ENCODE measurements around the gene ALK.
"Not testable (repeated sequence)": the region's sequence is repeated elsewhere in the genome, so short reads cannot be mapped to it uniquely, and the experiment has no call there.

Gene ALK

DNA sequence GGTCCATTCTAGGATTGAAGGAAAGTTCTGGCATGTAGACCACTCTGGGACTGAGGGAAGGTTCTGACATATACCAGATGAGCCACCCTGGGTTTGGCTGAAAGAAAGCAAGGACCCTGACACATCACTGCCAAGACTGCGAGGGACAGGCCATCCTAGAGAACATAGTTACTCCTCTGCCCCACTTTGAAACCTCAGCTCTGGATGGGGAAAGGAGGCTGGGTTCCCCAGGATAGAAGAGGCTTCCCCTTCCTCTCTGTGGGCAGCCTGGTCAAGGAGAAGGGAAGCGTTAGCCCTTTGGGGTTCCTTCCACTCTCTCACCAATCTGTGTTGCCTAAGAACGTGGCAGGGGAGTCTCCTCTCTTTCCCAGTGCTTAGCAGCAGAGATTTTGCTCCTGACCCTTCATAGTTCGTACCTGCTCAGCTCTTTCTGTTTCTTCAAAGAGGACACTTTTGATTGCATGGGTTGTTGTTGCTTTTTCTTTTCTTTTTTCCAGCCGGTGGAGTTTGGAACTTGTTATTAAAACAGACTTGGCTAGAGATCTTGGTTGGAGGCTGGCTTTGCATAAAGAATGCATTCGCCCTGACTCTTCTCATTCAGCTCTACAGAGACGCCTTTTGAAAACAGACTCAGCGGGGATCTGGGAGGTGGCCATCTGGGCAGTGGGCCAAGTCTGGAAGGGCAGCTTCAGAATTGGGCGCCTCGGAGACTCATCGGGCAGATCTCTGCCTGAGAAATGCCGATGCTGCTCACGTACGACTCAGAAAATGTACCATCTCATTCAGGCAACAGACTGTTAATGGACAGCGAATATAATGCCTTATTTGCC, 640.1 kb downstream of the ALK start:
- no peak for DNase-seq (ENCODE audit: low read depth in 2 of 2)

DNA sequence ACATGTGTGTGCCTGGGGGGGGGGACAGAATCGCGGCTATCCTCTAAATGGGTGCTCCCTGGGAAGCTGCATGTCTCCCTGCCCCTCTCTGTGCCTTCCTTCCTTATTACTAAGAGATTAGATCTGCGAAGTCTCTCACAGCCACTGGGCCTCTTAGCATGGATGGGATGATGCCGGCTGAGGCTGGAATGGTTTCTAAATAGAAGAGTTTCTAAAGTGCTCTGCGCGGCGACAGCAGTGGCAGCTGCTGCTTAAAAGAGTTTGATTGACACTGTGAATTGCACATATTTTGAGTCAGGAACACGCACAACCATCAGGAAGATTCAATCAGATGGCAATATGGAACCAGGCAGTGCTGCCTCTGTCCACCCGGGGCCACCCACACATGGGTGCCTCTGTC, 642.4 kb downstream of the ALK start:
- DNase-seq (ENCODE audit: low read depth in 2 of 2), result no peak

GRCh38 chr2:29276151-29276550, 645.2 kb downstream of the ALK start:
- DNase-seq (ENCODE audit: low read depth in 2 of 2), result no peak

GRCh38 chr2:29275186-29275585, 646.2 kb downstream of the ALK start:
- DNase-seq (ENCODE audit: low read depth in 2 of 2), result no peak

- DNase-seq (ENCODE audit: low read depth in 2 of 2), result no peak
Measured at GRCh38 chr2:29273685-29274611, 647.4 kb downstream of the ALK start.

DNA sequence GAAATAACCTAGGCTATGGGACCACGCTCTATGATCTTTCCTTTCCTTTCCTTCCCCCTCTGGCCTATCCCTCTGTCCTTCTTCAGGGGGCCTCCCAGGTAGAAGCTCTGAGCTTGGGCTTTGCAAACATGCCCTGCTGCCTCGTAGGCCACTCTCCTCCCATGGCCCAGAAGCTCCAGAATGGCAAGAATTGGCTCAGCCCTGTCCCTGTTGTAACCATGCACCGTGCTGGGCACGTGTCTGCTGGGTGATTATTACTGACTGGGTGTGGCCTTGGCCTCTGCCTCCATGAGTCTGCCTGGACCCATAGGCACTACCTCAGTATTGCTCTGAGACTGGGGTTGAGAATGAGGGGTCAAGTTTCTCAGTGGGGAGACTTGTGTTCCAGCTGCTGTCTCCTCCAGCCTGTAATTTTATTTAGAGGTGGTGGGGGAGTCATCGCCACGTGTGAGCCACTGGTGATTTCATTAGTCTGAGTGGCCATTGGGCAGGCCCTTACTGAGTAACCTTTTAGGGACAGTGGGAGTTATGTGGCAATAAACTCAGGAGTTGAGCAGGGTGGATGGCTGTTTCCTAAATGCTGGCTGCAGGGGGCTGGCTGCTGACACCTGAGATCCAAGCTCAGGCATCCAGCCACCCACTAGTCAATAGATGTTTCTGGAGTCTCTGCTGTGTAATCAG, 648.2 kb downstream of the ALK start:
- no peak for DNase-seq (ENCODE audit: low read depth in 2 of 2)

DNA sequence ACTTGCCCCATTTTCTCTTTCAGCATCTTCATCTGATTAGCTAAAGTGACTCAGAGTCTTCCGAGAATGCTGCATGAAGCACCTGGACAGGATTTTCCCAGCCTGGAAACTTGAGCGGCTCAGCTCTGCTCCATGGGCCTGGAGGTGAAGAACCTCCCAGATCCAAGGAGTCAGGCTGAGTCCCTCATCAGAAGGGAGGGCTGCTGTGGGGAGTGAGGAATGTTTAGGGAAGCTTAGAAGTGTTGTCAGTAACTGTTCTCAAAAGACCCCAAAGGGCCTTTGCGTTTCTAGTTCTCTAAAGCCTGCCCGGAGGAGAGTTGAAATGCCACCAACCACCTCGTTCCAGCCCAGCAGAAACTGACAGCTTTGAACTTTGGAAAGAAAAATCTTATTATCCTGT, 649.1 kb downstream of the ALK start:
- no peak for DNase-seq (ENCODE audit: low read depth in 2 of 2)

DNA sequence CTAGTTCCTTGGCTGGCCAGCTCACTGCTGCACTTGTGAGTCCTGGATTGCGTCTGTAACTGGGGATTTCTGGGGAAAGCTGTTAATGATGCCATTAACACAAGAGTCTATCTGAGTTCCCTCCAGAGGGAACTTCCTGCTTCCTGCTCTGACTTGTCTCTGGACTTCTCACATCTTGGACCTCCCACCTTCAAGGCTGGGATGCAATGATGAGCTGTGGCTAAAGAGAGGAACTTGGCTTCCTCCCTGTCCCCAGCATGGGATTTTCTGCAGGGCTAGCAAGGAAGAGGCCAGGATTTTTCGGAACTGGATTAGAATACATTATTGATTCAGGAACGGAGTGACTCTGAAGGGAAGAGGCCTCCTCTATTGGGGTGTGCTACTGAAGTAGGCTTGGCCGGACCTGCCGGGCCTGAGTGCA, 650.7 kb downstream of the ALK start:
- DNase-seq (ENCODE audit: low read depth in 2 of 2), result no peak

DNA sequence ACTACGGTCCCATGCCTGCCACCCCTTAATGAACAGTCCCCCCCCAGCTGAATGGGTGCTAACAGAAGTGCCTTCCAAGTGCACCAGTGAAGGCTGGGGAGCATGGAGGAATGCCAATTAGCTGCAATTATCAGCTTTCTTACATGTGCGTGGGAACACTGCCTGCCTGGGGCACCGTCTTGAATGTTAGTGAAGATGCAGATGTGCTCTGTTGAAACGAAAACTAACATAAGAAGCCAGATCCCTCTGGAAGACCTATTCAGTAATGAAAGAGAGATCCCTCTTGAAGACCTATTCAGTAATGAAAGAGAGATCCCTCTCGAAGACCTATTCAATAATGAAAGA, 651.6 kb downstream of the ALK start:
- DNase-seq (ENCODE audit: low read depth in 2 of 2), result no peak

DNA sequence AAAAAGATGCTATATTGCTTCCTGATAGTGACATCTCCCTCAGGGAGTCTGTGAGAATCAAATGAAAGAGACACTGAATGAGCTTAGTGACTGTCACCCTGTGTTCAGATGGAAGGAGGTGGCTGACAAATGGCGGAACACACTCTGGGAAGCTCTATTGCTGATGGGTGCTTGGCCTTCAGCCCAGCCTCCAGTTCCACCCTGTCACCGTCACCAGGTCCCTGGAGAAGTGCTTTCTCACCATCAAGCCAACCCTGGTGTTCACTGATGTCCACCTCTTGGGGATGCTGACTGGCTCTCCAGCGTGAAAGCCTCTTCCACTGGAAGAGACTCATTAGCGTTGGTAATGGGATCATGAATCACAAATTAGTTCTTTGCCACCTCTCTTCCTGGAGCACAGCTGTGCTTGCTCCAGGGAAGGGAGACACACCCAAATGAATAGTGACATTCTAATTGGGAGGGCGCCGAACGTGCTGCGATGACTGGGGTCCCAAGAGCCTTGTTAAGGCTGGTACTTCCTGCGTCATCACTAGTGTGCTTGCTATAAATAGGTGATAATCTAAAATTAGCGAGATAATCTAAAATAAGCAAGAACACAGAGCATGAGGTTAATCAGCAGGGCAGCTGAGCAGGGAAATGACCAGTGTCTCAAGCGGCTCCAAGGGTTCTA, 652.2 kb downstream of the ALK start:
- no peak for DNase-seq (ENCODE audit: low read depth in 2 of 2)

- DNase-seq (ENCODE audit: low read depth in 2 of 2), result no peak
Measured at GRCh38 chr2:29267720-29268119, 653.7 kb downstream of the ALK start.

DNA sequence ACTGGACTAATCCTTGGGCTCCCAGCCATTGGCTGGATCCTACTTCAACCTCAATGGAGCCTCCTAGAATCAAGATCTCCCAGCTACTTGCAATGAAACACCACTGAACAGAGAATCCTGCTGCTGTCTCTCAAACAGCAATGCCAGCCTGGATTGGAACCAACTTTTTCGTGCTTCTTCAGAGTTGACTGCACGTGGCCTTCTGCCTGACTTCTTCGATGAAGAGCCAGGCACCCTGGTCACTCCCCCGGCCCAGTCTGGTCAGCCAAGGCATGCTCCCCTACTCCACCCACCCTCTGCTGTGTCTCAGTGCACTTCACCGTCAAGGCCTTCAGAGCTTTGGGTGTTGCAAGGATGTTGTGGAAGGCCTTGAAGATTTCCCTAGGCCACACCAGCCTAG, 657.5 kb downstream of the ALK start:
- no peak for DNase-seq (ENCODE audit: low read depth in 2 of 2)

GRCh38 chr2:29262681-29263260, 658.6 kb downstream of the ALK start:
- no peak for DNase-seq (ENCODE audit: low read depth in 2 of 2)

- no peak for DNase-seq (ENCODE audit: low read depth in 2 of 2)
Measured at GRCh38 chr2:29261003-29261402, 660.4 kb downstream of the ALK start.

DNA sequence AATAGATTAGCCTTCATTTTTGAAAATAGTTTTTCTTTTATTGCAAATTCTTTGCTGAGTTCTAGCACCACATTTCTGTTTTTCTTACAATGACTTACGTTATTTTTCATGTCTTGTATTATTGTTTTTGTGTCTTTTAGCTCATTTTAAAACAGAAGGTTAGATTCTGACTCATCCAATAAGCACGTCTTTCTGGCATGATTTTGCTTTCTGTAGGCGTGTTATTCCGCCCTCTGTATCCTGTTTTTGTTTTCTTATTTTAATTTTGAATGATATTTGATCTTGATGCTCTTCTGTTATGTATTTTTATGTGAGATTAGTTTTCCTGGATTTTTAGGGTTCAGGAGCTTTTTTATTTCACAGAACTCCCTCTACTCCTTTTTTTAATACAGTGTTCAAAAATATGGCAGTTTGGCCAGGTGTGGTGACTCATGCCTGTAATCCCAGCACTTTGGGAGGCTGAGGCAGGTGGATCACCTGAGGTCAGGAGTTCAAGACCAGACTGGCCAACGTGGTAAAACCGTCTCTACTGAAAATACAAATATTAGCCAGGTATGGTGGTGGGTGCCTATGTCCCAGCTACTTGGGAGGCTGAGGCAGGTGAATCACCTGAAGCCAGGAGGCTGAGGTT, 661.1 kb downstream of the ALK start:
- no peak for DNase-seq (ENCODE audit: low read depth in 2 of 2)

DNA sequence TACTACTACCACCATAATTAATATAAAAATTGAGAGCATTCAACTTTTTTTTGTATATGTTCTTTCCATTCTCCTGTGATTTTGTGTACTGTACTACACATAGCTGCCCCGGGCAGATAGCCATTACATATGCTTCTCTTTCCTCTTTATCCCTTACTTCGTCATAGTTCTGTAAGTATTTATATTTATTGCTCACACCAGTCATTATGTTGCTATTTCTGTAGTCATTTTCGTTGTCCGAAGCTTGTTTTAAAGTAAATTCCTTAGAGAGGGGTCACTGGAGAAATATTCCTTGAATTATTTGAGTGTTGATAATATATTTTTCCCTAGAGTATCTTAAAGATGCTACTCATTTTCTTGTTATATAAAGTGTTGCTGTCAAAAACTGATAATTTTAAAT, 662.2 kb downstream of the ALK start:
- DNase-seq (ENCODE audit: low read depth in 2 of 2), result no peak

GRCh38 chr2:29255004-29255403, 666.4 kb downstream of the ALK start:
- no peak for DNase-seq (ENCODE audit: low read depth in 2 of 2)

DNA sequence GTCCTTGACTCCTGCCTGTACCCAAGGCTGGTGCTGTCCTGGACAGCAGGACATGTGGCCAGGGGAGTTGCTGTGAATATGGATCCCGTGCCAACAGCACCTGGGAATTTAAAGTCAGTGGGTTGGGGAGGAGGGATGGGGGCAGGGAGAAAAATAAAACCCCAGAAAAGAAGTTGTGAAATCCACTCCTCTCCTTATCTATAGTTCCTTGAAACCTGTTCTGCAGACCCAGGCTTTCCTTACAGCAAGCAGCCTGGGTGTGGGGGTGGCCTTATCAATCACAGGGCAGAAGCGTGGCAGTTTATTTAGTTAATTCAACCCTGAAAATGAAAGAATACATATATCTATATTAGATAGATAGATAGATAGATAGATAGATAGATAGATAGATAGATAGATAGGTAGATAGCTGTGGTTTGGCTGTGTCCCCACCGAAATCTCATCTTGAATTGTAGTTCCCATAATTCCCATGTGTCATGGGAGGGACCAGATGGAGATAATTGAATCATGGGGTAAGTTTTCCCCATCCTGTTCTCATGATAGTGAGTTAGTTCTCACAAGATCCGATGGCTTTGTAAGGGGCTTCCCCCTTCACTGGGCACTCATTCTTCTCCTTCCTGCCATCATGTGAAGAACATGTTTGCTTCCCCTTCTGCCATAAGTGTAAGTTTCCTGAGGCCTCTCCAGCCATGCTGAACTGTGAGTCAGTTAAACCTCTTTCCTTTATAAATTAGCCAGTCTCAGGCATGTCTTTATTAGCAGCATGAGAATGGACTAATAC, 667.7 kb downstream of the ALK start:
- not testable (repeated sequence) for DNase-seq (ENCODE audit: low read depth in 2 of 2)

DNA sequence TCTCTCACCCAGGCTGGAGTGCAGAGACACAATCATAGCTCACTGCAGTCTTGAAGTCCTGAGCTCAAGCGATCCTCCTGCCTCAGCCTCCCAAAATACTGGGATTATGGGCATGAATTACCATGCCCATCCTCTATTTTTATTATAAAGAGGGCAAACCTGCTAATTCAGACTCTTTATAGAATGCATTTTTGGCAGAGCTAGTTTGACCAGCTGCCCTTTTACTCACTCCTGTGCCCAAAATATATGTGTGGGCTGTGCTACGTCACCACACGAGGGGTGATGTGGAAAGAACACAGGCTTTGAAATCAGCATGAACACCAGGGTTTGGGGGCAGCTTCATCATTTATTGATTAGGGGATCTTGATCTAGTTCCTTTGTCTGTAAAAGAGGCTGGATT, 668.4 kb downstream of the ALK start:
- DNase-seq (ENCODE audit: low read depth in 2 of 2), result no peak

- DNase-seq (ENCODE audit: low read depth in 2 of 2), result no peak
Measured at GRCh38 chr2:29251406-29251805, 670.0 kb downstream of the ALK start.
